Activated CD8-positive, alpha-beta memory T cell treated with anti-CD3 and anti-CD28 coated beads, Interleukin-2, amount 50 U/mL, for 48 hours (primary cell): ENCODE results near the gene OAS1.

Experiments
- DNase-seq: peaks from one replicate; pipeline ENCODE4 v3.0.0-alpha.2; 2020

Gene OAS1

GRCh38 chr12:112906712-112907414 lies at the start of gene OAS1:
TSS of gene OAS1 (plus strand) at chr12:112906962. CDS start at chr12:112907040, 78 bp downstream.
- DNase-seq: no peak

- DNase-seq: no peak
These were observed 47.5 kb upstream of the OAS1 start for GRCh38 chr12:112859291-112859690.

- DNase-seq: no peak
These were observed 46.6 kb upstream of the OAS1 start for GRCh38 chr12:112860181-112860580.

GRCh38 chr12:112861284-112861683 lies 45.5 kb upstream of the OAS1 start:
- DNase-seq: no peak

- DNase-seq: no peak
These were observed 44.0 kb upstream of the OAS1 start for GRCh38 chr12:112862636-112863290.

GRCh38 chr12:112868459-112869041 lies 38.2 kb upstream of the OAS1 start:
- DNase-seq: no peak

- DNase-seq: no peak
These were observed 37.7 kb upstream of the OAS1 start for GRCh38 chr12:112869091-112869490.

GRCh38 chr12:112869778-112870177 lies 37.0 kb upstream of the OAS1 start:
- DNase-seq: no peak

- DNase-seq: no peak
These were observed 36.3 kb upstream of the OAS1 start for GRCh38 chr12:112870267-112870980.

- DNase-seq: no peak
These were observed 31.2 kb upstream of the OAS1 start for GRCh38 chr12:112875608-112876007.

- no peak for DNase-seq
These were observed 30.3 kb upstream of the OAS1 start for GRCh38 chr12:112876506-112876905.

GRCh38 chr12:112877006-112877405 lies 29.8 kb upstream of the OAS1 start:
- no peak for DNase-seq

- DNase-seq: no peak
These were observed 28.3 kb upstream of the OAS1 start for GRCh38 chr12:112878488-112878887.

GRCh38 chr12:112879191-112879705 lies 27.5 kb upstream of the OAS1 start:
- no peak for DNase-seq

GRCh38 chr12:112881602-112882001 lies 25.2 kb upstream of the OAS1 start:
- DNase-seq: peak; percentile 13

- no peak for DNase-seq
These were observed 21.5 kb upstream of the OAS1 start for GRCh38 chr12:112885236-112885635.

GRCh38 chr12:112887550-112887949 lies 19.2 kb upstream of the OAS1 start:
- DNase-seq: no peak

GRCh38 chr12:112891093-112892024 lies 15.4 kb upstream of the OAS1 start:
- DNase-seq: no peak

- DNase-seq: no peak
These were observed 13.9 kb upstream of the OAS1 start for GRCh38 chr12:112892856-112893255.

GRCh38 chr12:112894128-112894527 lies 12.6 kb upstream of the OAS1 start:
- DNase-seq: no peak

- DNase-seq: no peak
These were observed 8.4 kb upstream of the OAS1 start for GRCh38 chr12:112898380-112898779.
